HFF-Myc (cell line): Measurements from ENCODE around the gene ANGPTL8.

ENCODE experiments used
- DNase-seq: peaks from one replicate; pipeline ENCODE4 v3.0.0-alpha.2; 2011; ENCODE audit warnings: low read depth; ENCODE audit errors: extremely low read depth
- H3K4me3 ChIP-seq: replicated peaks from 2 replicates; pipeline ENCODE4 v1.5.1; 2011; ENCODE audit warnings: low read depth, mild to moderate bottlenecking, control low read depth, low read length
- TF ChIP-seq, protein P1 (sequence below): IDR thresholded peaks from 2 replicates; pipeline ENCODE4 v1.5.1; 2012; ENCODE audit warnings: mild to moderate bottlenecking, low read depth, low read length, control low read depth; ENCODE audit errors: missing control alignments

ANGPTL8 gene

DNA sequence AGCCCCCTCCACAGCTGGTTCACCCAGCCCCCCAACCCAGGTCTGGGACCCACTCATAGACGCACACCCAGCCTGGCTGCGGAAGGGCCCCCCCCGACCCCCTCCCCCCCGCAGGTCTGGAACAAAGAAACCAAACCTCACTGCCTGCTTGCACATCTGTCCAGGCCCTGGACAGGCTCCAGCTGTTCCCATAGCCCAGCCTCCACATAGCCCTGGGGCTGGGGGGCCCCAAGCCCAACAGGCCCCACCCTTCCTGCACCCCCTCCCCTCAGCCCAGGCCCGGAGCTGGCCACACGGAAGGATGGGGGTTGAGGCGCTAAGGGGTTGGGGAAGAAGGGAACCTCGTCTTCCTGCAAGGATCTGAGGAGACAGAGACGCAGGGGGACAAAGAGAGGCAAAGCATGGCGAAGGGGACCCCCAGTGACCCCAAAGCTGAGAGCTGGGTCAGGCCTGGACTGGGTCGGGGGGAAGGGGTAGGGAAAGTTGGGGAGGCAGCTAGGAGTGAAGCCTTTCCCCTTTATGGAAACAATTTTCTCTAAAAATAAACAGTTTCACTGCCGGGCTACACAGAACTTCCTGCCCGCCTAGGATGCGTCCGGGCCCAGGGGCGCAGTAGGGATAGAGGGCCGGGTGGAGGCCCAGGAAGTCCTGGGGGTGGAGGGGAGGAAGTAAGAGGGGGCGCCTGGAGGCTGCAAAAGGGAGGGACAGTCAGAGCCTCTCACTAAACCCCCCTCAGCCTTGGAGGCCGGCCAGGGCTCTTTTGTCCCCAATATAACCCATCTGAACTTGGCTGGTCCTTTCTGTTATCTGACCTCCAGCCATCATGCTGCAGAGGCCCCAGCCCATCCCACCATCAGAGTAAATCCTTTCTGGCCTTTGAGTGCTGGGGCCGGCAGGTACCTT lies 44.5 kb upstream of the ANGPTL8 start:
- DNase-seq: no peak
- TF ChIP-seq, protein P1, sequence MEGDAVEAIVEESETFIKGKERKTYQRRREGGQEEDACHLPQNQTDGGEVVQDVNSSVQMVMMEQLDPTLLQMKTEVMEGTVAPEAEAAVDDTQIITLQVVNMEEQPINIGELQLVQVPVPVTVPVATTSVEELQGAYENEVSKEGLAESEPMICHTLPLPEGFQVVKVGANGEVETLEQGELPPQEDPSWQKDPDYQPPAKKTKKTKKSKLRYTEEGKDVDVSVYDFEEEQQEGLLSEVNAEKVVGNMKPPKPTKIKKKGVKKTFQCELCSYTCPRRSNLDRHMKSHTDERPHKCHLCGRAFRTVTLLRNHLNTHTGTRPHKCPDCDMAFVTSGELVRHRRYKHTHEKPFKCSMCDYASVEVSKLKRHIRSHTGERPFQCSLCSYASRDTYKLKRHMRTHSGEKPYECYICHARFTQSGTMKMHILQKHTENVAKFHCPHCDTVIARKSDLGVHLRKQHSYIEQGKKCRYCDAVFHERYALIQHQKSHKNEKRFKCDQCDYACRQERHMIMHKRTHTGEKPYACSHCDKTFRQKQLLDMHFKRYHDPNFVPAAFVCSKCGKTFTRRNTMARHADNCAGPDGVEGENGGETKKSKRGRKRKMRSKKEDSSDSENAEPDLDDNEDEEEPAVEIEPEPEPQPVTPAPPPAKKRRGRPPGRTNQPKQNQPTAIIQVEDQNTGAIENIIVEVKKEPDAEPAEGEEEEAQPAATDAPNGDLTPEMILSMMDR: no peak
- peak overlapping the region; percentile 79 for H3K4me3 ChIP-seq

DNA sequence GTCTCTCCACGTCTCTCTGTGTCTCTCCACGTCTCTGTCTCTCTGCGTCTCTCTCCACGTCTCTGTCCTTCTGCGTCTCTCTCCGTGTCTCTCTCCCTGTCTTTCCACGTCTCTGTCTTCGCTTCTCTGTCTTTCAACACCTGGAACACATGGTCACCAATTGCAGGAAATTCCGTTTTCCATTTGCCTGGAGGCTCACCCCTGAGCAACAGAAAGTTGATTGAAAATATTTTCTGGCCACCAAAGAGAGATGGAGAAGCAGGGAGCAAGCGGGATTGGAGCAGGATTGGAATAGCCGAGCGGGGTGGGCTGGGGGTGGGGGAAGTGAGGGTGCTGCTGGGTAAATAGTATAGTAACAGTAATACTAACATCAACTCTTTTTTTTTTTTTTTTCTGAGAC lies 43.7 kb upstream of the ANGPTL8 start:
- TF ChIP-seq, protein P1: no peak
- H3K4me3 ChIP-seq: peak overlapping the region; percentile 79

DNA sequence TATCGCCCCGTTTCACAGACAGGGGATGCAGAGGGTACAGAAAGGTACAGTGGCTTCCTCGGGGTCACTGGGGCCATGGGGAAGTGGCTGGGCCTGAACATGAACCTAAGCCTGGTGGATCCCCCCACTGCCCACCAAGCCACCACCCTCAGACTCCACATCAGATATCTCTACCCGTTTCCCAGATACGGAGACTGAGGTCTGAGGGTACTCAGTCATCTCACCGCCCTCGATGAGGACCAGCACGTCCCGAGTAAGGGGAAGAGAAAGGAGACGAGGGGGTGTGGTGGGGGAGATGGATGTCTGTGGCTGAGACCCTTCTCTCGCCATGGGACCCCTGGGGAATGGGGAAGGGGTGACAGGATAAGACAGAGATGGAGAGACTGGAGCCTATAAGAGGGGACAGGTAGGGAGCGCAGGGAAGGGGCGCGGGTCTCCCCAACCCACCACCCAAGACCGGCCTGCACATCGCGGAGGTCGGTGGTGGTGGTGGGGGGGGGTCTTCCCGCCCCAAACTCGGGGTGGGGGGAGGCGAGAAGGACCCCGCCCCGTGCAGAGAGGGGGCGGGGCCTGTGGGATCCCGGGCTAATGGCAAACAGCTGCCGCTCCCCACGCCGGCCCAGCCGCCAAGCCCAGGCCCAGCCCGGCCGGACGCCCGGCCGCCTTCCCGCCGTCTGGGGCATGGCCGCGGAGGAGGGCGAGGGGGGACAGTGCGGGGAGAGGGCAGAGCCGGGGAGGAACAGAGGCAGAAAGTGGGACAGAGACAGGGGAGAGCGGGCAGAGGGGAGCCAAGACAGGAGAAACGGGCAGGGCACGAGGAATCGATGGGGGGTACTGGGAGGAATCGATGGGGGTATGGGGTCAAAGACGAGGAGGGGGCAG lies 42.8 kb upstream of the ANGPTL8 start:
- peak overlapping the region; percentile 79 for H3K4me3 ChIP-seq
- no peak for DNase-seq
- TF ChIP-seq, protein P1: no peak

More for the DNA sequence above, 43.7 kb upstream of the ANGPTL8 start:
- no peak for DNase-seq

DNA sequence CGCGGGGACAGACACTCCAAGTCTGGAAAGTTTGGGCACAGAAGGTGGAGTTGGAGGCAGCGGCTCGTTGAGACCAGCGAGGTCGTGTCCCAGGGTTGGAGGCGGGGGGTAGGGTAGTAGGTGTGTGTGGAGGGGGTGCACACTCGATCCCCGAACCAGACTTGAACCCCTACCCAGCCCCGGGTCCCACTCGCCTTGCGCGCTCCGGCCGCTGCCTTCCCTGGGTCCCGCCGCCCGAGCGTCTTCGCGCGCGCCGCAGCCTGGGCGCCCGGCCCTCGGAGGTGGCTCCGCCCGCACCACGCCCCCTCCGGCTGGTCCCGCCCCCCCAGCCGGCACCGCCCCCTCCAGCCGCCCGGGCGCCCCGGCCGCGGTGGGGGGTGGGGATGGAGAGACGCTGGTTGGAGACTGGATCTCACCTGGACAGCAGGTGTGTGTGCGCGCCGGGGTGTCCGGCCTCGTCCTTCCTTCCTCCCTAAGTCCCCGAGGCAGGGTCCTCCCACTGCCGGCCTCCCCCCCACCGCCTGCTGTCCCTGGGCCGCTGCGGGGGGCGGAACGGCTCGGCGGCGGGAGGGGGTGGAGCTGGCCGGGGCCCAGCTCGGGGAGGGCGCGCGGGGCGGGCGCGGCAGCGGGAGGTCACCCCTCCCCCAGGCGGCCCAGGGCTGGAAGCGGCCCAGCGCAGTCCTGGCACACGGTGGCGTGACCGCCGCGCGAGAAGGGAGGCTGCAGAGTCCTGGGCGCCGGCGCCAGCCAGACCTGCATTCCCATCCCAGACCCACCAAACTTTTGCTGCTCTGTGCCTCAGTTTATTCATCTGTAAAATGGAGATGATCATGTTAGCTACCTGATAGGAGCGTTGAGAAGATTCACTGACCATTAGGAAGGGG lies 41.9 kb upstream of the ANGPTL8 start, which contains the start of gene KANK2:
KANK2 (minus strand) TSS at position 255 of the 884 bp plus-strand sequence. CDS start 3,034 bp downstream, outside the sequence.
- TF ChIP-seq, protein P1: no peak
- peak within 1 kb of the TSS; percentile 79 for H3K4me3 ChIP-seq
- no peak for DNase-seq

DNA sequence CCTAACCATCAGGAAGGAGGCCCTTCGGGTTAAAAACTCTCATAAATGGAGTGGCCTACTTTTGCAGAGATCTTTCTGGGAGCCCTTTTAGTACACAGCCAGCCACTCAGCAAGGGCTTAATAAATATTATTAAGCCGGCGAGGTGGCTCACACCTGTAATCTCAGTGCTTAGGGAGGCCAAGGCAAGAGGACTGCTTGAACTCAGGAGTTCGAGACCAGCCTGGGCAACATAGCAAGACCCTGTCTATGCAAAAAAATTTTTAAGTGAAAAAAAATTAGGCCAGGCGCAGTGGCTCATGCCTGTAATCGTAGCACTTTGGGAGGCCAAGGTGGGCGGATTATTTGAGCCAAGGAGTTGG lies 41.3 kb upstream of the ANGPTL8 start:
- no peak for DNase-seq
- H3K4me3 ChIP-seq: no peak overlapping the region
- TF ChIP-seq, protein P1: no peak

DNA sequence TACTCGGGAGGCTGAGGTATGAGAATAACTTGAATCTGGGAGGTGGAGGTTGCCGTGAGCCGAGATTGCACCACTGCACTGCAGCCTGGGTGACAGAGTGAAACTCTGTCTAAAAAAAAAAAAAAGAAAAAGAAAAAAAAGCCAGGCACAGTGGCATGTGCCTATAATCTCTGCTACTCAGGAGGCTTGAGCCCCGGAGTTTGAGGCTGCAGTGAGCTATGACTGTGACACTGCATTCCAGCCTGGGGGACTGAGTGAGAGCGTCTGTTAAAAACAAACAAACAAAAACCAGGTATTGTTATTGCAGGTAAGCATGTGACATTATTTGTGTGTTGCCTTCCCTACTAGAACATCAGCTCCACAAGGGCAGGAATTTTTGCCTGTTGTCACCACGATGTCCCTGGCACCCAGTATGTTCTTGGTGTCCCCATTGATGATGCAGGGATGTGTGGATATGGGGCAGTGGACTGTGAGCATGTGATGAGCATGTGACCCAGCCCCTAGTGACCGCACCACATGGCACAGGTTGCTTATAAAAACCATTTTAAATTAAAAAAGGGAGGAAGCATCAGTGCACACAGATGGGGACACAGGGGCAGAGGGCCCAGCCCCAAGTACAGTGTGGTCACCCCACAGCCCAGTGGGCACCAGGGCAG lies 40.5 kb upstream of the ANGPTL8 start:
- DNase-seq: no peak
- H3K4me3 ChIP-seq: no peak overlapping the region
- TF ChIP-seq, protein P1: no peak
